T-cell (primary cell): Measurements from ENCODE around the gene TMEM259. TPM values are rescaled to one million over a fixed set of nuclear protein-coding genes. Genes with fewer than 3 reads are reported as not detected.

ENCODE experiments used
- ATAC-seq, 4 experiments: fragments of 200-7000 bp in 3 of 4; fragments of 150-1000 bp in 1 of 4; cut with Tn5 transposase; replicated peaks in 1 of 4; 1 replicate in 3 of 4; 2 replicates in 1 of 4; pipeline ENCODE4 v1.10.0; 2021; ENCODE audit warnings: moderate library complexity in 3 of 4, mild to moderate bottlenecking in 2 of 4, moderate number of reproducible peaks in 1 of 4
- CTCF ChIA-PET, 2 donors: fragments of 300-600 bp; sonication (Branson Sonifier 250); formaldehyde crosslinking; loops; one replicate each; lab custom pipeline; 2022; ENCODE audit warnings: antibody characterized with exemption in 2 of 2; lab: Charles Lee
- POLR2A ChIA-PET, 2 donors: fragments of 300-600 bp; sonication (Branson Sonifier 250); formaldehyde crosslinking; loops; one replicate each; lab custom pipeline; 2022; ENCODE audit warnings: antibody characterized with exemption in 2 of 2; lab: Charles Lee
- DNase-seq, 35 experiments: peaks; one replicate each; pipeline versions ENCODE4 v3.0.0 to v3.0.0-alpha.2; 2013 to 2023
- H3K27ac ChIP-seq: one replicate; pipeline ENCODE4 v1.5.1; 2013; ENCODE audit warnings: low read length
- H3K27me3 ChIP-seq, 2 experiments: replicated peaks in 1 of 2; 1 replicate in 1 of 2; 2 replicates in 1 of 2; pipeline versions ENCODE4 v1.6.1 to v1.7.0; 2013; ENCODE audit warnings: low read length in 1 of 2, mixed read lengths in 1 of 2; ENCODE audit not compliant: control insufficient read depth in 2 of 2, insufficient read depth in 2 of 2; ENCODE audit errors: extremely low read depth in 1 of 2
- H3K36me3 ChIP-seq, 2 donors: 1 replicate in 1 of 2; 2 replicates in 1 of 2; pipeline versions ENCODE4 v1.6.1 to v1.7.0; 2013; ENCODE audit warnings: low read length in 1 of 2; ENCODE audit not compliant: control insufficient read depth in 2 of 2, insufficient read depth in 1 of 2; ENCODE audit errors: extremely low read depth in 1 of 2
- H3K4me1 ChIP-seq, 2 experiments: 1 replicate in 1 of 2; 2 replicates in 1 of 2; pipeline versions ENCODE4 v1.6.1 to v1.7.0; 2013; ENCODE audit warnings: low read length in 2 of 2, mixed read lengths in 1 of 2; ENCODE audit not compliant: insufficient read depth in 2 of 2, control insufficient read depth in 1 of 2; ENCODE audit errors: extremely low read depth in 1 of 2
- H3K4me3 ChIP-seq, 2 donors: 1 replicate in 1 of 2; 2 replicates in 1 of 2; pipeline versions ENCODE4 v1.5.1 to v1.7.0; 2013; ENCODE audit warnings: mild to moderate bottlenecking in 2 of 2, low read length in 1 of 2, moderate library complexity in 1 of 2; ENCODE audit not compliant: control insufficient read depth in 1 of 2; ENCODE audit errors: extremely low read depth in 1 of 2
- H3K9me3 ChIP-seq: 2 replicates; pipeline ENCODE4 v1.7.0; 2013
- H3K27ac Mint-ChIP-seq, 2 donors: one replicate each; pipeline ENCODE4 v1.8.0; 2020 to 2021; ENCODE audit warnings: mild to moderate bottlenecking in 2 of 2, mixed read lengths in 2 of 2
- H3K27me3 Mint-ChIP-seq, 2 donors: one replicate each; pipeline ENCODE4 v1.8.0; 2021 to 2022; ENCODE audit warnings: mixed read lengths in 2 of 2
- H3K36me3 Mint-ChIP-seq: one replicate; pipeline ENCODE4 v1.8.0; 2021; ENCODE audit warnings: mixed read lengths
- H3K4me1 Mint-ChIP-seq, 3 donors: one replicate each; pipeline ENCODE4 v1.8.0; 2020 to 2022; ENCODE audit warnings: mixed read lengths in 3 of 3, mild to moderate bottlenecking in 1 of 3
- H3K4me3 Mint-ChIP-seq, 3 donors: one replicate each; pipeline ENCODE4 v1.8.0; 2020 to 2022; ENCODE audit warnings: mild to moderate bottlenecking in 3 of 3, mixed read lengths in 3 of 3, moderate library complexity in 3 of 3
- H3K9me3 Mint-ChIP-seq, 3 donors: one replicate each; pipeline ENCODE4 v1.8.0; 2020 to 2022; ENCODE audit warnings: mixed read lengths in 3 of 3
- WGBS: methylation state at CpG from one replicate; pipeline ENCODE4 v1.1.5; 2013; ENCODE audit warnings: missing lambda C conversion rate; ENCODE audit not compliant: insufficient coverage; 5-methylcytosine and 5-hydroxymethylcytosine counted together
- total RNA-seq, 35 experiments: library from RNA in 6 of 35; stranded (reverse) in 6 of 35; fragments of 120-200 nt in 1 of 35; gene quantifications; one replicate each; pipeline versions ENCODE4 v1.2.1 to v1.2.4 and lab custom pipeline; 2013 to 2026

The TMEM259 gene
- total RNA-seq, 5 donors from 2014 or later (not counting 1 experiment from before 2014, with no cell fraction given): 319 to 423 (median 372) TPM

DNA sequence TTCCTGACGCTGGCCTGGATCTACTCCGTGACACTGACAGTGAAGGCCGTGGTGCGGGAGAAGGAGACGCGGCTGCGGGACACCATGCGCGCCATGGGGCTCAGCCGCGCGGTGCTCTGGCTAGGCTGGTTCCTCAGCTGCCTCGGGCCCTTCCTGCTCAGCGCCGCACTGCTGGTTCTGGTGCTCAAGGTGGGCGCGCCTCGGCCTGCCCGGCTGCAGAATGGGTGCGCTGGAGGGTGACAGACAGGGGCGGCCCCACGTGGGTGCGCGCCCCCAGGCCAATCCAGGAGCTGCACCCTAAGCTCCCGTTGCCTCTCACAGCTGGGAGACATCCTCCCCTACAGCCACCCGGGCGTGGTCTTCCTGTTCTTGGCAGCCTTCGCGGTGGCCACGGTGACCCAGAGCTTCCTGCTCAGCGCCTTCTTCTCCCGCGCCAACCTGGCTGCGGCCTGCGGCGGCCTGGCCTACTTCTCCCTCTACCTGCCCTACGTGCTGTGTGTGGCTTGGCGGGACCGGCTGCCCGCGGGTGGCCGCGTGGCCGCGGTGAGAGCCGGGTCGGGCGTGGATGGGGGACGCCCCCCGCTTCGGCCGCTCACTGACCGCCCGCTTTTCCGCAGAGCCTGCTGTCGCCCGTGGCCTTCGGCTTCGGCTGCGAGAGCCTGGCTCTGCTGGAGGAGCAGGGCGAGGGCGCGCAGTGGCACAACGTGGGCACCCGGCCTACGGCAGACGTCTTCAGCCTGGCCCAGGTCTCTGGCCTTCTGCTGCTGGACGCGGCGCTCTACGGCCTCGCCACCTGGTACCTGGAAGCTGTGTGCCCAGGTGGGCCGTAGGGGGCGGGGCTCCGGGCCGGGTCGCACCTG is 26.1 kb upstream of the TMEM259 start:
- 88% methylated on average over 69 of the region's 77 CpGs for WGBS
- H3K9me3 ChIP-seq: no peaks in the 10 kb centered on the region
- ChIA-PET CTCF (interaction anchor here in 1 of 2 donors (0.7 kb wide), 1 partner anchor 11 kb away, joined by 3 read pairs; no protein-coding TSS in a partner anchor), POLR2A (no interaction called here)
- DNase-seq (no peak), ATAC-seq (peak in 1 of 4 experiments; percentile 19)
- peaks cover 19 to 48% of the 10 kb centered on the region in 2 donors for H3K36me3 ChIP-seq
- H3K4me3 ChIP-seq: no peak overlapping the region
- Mint-ChIP-seq H3K27me3 (no peaks in the 10 kb centered on the region), H3K36me3 (peaks cover 8% of the 10 kb centered on the region), H3K9me3 (no peaks in the 10 kb centered on the region), H3K4me1 (peaks cover 0 to 11% (median 9%) of the 10 kb centered on the region in 3 donors), H3K4me3 (no peak overlapping the region), H3K27ac (no peak overlapping the region)
- no peaks in the 10 kb centered on the region for H3K27me3 ChIP-seq
- H3K27ac ChIP-seq: no peak overlapping the region
- H3K4me1 ChIP-seq: peaks cover 0 to 38% of the 10 kb centered on the region in 2 experiments

DNA sequence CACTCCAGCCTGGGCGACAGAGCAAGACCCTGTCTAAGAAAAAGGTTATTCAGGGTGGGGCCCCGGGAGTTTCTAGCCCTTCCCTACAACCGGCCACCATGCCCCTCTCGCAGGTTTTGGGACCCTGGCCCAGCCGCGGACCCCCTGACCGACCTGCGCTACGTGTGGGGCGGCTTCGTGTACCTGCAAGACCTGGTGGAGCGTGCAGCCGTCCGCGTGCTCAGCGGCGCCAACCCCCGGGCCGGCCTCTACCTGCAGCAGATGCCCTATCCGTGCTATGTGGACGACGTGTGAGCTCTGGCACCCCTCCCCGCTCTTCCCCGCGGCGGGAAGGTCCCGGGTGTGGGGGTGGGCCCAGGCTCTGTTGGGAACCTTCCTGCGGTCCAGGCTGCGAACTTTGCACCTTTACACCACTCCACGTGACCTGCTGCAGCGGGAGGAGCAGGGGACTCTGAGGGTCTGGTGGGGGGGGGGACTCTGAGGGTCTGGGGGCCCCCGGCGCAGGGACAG is 25.2 kb upstream of the TMEM259 start:
- ChIA-PET POLR2A (no interaction called here), CTCF (no interaction called here)
- peaks cover 19 to 50% of the 10 kb centered on the region in 2 donors for H3K36me3 ChIP-seq
- H3K9me3 ChIP-seq: no peaks in the 10 kb centered on the region
- H3K4me1 Mint-ChIP-seq: peaks cover 0 to 12% (median 10%) of the 10 kb centered on the region in 3 donors
- no peaks in the 10 kb centered on the region for H3K9me3 Mint-ChIP-seq
- no peaks in the 10 kb centered on the region for H3K27me3 ChIP-seq
- H3K4me3 Mint-ChIP-seq: no peak overlapping the region
- no peak overlapping the region for H3K4me3 ChIP-seq
- H3K27me3 Mint-ChIP-seq: no peaks in the 10 kb centered on the region
- WGBS: 98% methylated on average over 22 of the region's 33 CpGs
- H3K4me1 ChIP-seq: peaks cover 4 to 44% of the 10 kb centered on the region in 2 experiments
- no peak overlapping the region for H3K27ac Mint-ChIP-seq
- DNase-seq (no peak), ATAC-seq (no peak)
- no peak overlapping the region for H3K27ac ChIP-seq
- peaks cover 4% of the 10 kb centered on the region for H3K36me3 Mint-ChIP-seq

DNA sequence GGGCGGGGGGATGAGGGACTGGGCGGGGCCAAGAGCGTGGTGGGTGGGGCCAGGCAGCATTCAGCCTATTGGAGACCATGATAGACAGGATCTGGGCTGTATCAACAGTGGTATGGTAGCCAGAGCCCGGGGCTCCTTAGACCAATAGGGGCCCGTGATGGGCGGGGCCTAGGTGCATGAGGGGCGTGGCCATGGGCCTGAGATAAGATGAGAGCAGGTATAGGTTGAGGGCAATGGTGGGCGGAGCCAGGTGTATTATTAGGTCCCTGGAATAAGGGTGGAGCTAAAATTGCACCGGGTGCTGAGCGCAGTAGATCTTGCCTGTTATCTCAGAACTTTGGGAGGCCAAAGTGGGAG is 24.3 kb upstream of the TMEM259 start:
- 81% methylated on average over 7 of the region's 10 CpGs for WGBS
- Mint-ChIP-seq H3K9me3 (no peaks in the 10 kb centered on the region), H3K27ac (no peak overlapping the region), H3K36me3 (peaks cover 4% of the 10 kb centered on the region), H3K4me3 (no peak overlapping the region), H3K4me1 (peaks cover 7 to 18% (median 16%) of the 10 kb centered on the region in 3 donors), H3K27me3 (no peaks in the 10 kb centered on the region)
- H3K27ac ChIP-seq: no peak overlapping the region
- ATAC-seq (peak in 3 of 4 experiments; percentile 14 to 65 (median 25)), DNase-seq (peak in 31 of 35 experiments; percentile 65 to 82 (median 76))
- H3K9me3 ChIP-seq: no peaks in the 10 kb centered on the region
- ChIA-PET POLR2A (no interaction called here), CTCF (no interaction called here)
- no peaks in the 10 kb centered on the region for H3K27me3 ChIP-seq
- peaks cover 19 to 50% of the 10 kb centered on the region in 2 donors for H3K36me3 ChIP-seq
- H3K4me3 ChIP-seq: no peak overlapping the region
- H3K4me1 ChIP-seq: peaks cover 6 to 53% of the 10 kb centered on the region in 2 experiments

DNA sequence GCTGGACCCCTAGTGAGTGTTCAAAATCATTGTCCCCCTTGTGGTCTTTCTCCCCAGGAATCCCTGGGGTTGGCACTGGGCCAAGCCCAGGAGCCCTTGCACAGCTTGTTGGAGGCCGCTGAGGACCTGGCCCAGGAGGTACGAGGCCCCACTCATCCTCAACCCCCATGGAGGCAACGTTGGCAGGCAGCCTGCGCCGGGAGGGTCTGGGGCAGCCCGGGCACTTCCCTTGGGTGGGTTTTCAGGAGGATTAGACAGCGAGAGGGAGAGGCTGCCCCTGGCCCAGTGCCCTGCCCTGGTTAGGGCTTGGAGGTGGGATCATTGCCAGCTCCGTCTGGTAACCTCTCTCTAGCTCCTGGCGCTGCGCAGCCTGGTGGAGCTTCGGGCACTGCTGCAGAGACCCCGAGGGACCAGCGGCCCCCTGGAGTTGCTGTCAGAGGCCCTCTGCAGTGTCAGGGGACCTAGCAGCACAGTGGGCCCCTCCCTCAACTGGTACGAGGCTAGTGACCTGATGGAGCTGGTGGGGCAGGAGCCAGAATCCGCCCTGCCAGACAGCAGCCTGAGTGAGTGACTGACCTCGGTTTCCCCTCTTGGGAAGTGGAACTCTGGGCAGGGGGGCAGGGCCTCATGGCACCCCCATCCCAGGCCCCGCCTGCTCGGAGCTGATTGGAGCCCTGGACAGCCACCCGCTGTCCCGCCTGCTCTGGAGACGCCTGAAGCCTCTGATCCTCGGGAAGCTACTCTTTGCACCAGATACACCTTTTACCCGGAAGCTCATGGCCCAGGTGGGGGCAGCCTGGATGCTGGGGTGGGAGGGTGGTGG is 22.0 kb upstream of the TMEM259 start:
- Mint-ChIP-seq H3K27me3 (no peaks in the 10 kb centered on the region), H3K27ac (no peak overlapping the region), H3K4me1 (peaks cover 30 to 37% (median 34%) of the 10 kb centered on the region in 3 donors), H3K9me3 (no peaks in the 10 kb centered on the region), H3K4me3 (peak overlapping the region in 1 of 3 donors; percentile 94), H3K36me3 (peaks cover 5% of the 10 kb centered on the region)
- DNase-seq (no peak), ATAC-seq (no peak)
- no peak overlapping the region for H3K27ac ChIP-seq
- H3K4me3 ChIP-seq: no peak overlapping the region
- H3K4me1 ChIP-seq: peaks cover 20 to 75% of the 10 kb centered on the region in 2 experiments
- H3K9me3 ChIP-seq: no peaks in the 10 kb centered on the region
- H3K36me3 ChIP-seq: peaks cover 19 to 50% of the 10 kb centered on the region in 2 donors
- H3K27me3 ChIP-seq: no peaks in the 10 kb centered on the region
- 93% methylated on average over 13 of the region's 23 CpGs for WGBS
- ChIA-PET POLR2A (interaction anchor here (0.6 kb wide), 2 partner anchors 21 to 152 kb away, joined by 6 to 7 read pairs; partner anchors contain the start of gene RNU6-2 (in 1 of the 2)), CTCF (interaction anchor here in 1 of 2 donors (0.6 kb wide), 1 partner anchor 11 kb away, joined by 4 read pairs; no protein-coding TSS in a partner anchor)

DNA sequence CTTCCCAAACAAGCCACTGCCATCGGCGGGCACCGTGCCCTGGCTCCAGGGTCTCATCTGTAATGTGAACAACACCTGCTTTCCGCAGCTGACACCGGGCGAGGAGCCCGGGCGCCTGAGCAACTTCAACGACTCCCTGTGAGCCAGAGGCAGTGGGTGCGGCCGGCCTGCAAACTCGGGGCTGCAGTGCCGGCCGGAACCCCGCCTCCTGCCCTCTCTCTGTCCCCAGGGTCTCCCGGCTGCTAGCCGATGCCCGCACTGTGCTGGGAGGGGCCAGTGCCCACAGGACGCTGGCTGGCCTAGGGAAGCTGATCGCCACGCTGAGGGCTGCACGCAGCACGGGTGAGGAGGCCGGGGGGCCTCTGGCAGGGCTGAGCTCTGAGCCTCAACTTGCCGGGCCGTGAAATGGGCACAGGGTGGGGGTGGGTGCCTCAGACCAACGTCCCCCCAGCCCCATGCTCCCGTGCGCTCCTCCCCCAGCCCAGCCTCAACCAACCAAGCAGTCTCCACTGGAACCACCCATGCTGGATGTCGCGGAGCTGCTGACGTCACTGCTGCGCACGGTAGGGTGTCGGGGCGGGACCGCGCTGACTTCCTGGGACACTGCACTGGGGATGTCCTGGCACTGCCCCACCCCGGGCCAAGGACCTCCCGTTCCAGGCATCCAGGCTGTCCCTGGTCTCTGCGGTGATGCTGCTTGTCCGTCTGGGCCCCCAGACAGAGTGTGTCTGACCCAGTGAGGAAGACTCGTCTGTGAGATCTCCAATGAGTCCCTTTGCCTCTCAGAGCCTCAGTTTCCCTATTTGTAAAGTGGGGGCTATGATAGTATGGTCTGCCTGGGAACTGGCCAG is 21.1 kb upstream of the TMEM259 start:
- 95% methylated on average over 29 of the region's 43 CpGs for WGBS
- H3K27ac Mint-ChIP-seq: no peak overlapping the region

More for the DNA sequence above, 21.1 kb upstream of the TMEM259 start:
- Mint-ChIP-seq H3K4me3 (peak overlapping the region in 2 of 3 donors; percentile 94 to 98), H3K9me3 (no peaks in the 10 kb centered on the region), H3K36me3 (peaks cover 11% of the 10 kb centered on the region), H3K27me3 (no peaks in the 10 kb centered on the region), H3K4me1 (peaks cover 38 to 44% (median 41%) of the 10 kb centered on the region in 3 donors)
- POLR2A ChIA-PET: no interaction called here
- Histone ChIP-seq H3K27me3 (no peaks in the 10 kb centered on the region), H3K4me3 (peak overlapping the region in 1 of 2 donors; percentile 66), H3K36me3 (peaks cover 14 to 54% of the 10 kb centered on the region in 2 donors), H3K4me1 (peaks cover 26 to 79% of the 10 kb centered on the region in 2 experiments), H3K27ac (no peak overlapping the region), H3K9me3 (no peaks in the 10 kb centered on the region)
- CTCF ChIA-PET: no interaction called here
- DNase-seq: no peak
- no peak for ATAC-seq
